ENCODE data around the gene RBBP5.

DNA sequence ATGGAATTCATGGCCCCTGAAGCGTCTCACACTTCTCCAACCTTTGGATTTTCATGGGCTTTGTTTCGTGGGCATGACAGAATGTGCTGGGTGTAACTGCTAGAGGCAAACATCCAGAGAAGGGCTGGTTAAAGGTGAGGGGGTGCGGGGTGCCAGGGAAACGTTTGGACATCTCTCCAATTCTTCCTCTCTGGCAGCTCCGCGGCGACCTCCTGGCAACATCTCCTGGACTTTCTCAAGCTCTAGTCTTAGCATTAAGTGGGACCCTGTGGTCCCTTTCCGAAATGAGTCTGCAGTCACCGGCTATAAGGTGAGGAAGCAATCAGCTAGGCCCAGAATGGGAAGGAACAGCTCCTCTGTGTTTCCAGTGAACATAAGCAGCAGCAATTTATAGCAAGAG is 49.5 kb downstream of the RBBP5 start:
- TF ChIP-seq, protein P1, sequence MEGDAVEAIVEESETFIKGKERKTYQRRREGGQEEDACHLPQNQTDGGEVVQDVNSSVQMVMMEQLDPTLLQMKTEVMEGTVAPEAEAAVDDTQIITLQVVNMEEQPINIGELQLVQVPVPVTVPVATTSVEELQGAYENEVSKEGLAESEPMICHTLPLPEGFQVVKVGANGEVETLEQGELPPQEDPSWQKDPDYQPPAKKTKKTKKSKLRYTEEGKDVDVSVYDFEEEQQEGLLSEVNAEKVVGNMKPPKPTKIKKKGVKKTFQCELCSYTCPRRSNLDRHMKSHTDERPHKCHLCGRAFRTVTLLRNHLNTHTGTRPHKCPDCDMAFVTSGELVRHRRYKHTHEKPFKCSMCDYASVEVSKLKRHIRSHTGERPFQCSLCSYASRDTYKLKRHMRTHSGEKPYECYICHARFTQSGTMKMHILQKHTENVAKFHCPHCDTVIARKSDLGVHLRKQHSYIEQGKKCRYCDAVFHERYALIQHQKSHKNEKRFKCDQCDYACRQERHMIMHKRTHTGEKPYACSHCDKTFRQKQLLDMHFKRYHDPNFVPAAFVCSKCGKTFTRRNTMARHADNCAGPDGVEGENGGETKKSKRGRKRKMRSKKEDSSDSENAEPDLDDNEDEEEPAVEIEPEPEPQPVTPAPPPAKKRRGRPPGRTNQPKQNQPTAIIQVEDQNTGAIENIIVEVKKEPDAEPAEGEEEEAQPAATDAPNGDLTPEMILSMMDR (IDR thresholded peaks at IDR 0.05), result no peak
- no peak for TF ChIP-seq POLR2AphosphoS5 (IDR thresholded peaks at IDR 0.05)

Data from prostate gland (tissue), 2 donors.